GM12878 (cell line): Measurements from ENCODE around the gene CXorf65. TPM values are rescaled to one million over a fixed set of nuclear protein-coding genes. Genes with fewer than 3 reads are reported as not detected.

Experiments
- CREB1 ChIP-seq: IDR thresholded peaks from 2 replicates; pipeline ENCODE4 v1.6.1; 2012; ENCODE audit warnings: low read depth, mild to moderate bottlenecking, inconsistent platforms
- DPF2 ChIP-seq: fragments of 450-650 bp; IDR thresholded peaks from 2 replicates; pipeline ENCODE4 v1.6.1; 2017; ENCODE audit warnings: mild to moderate bottlenecking
- EGR1 ChIP-seq, 2 experiments: IDR thresholded peaks; 1 replicate in 1 of 2; 2 replicates in 1 of 2; pipeline ENCODE4 v1.6.1; 2011 to 2012; ENCODE audit warnings: low read depth in 2 of 2, low read length in 2 of 2, borderline replicate concordance in 1 of 2, mild to moderate bottlenecking in 1 of 2, moderate library complexity in 1 of 2
- ESRRA ChIP-seq: IDR thresholded peaks from 2 replicates; pipeline ENCODE4 v1.6.1; 2012; ENCODE audit warnings: mild to moderate bottlenecking, low read length, improper control_type of control experiment
- EZH2 ChIP-seq: IDR thresholded peaks from 2 replicates; pipeline ENCODE4 v1.6.1; 2012; ENCODE audit warnings: low read depth, mild to moderate bottlenecking, control low read depth, inconsistent platforms, low read length, borderline replicate concordance; ENCODE audit not compliant: control insufficient read depth
- MXI1 ChIP-seq: fragments of 150-350 bp; IDR thresholded peaks from 2 replicates; pipeline ENCODE4 v1.6.1; 2011; ENCODE audit warnings: low read depth, mild to moderate bottlenecking, inconsistent platforms, low read length, improper control_type of control experiment
- PAX8 ChIP-seq: fragments of 450-650 bp; IDR thresholded peaks from 2 replicates; pipeline ENCODE4 v1.6.1; 2017; ENCODE audit warnings: mild to moderate bottlenecking, moderate library complexity
- POLR2A ChIP-seq: IDR thresholded peaks from 2 replicates; pipeline ENCODE4 v1.6.1; 2011; ENCODE audit warnings: low read depth, mild to moderate bottlenecking, low read length
- REST ChIP-seq: IDR thresholded peaks from 2 replicates; pipeline ENCODE4 v1.6.1; 2012; ENCODE audit warnings: mild to moderate bottlenecking, low read depth, low read length
- SMARCA5 ChIP-seq: fragments of 450-650 bp; IDR thresholded peaks from 2 replicates; pipeline ENCODE4 v1.6.1; 2017; ENCODE audit warnings: mild to moderate bottlenecking
- SMC3 ChIP-seq: IDR thresholded peaks from 2 replicates; pipeline ENCODE4 v1.6.1; 2011; ENCODE audit warnings: low read length, improper control_type of control experiment, borderline replicate concordance
- SRF ChIP-seq, 2 experiments: IDR thresholded peaks; 2 replicates each; pipeline ENCODE4 v1.6.1; 2011; ENCODE audit warnings: low read depth in 2 of 2, low read length in 2 of 2, mild to moderate bottlenecking in 1 of 2, moderate library complexity in 1 of 2
- STAT1 ChIP-seq: fragments of 450-650 bp; conservative IDR thresholded peaks from 2 replicates; pipeline ENCODE4 v1.6.1; 2014; ENCODE audit warnings: antibody characterized with exemption, mild to moderate bottlenecking
- TCF12 ChIP-seq: IDR thresholded peaks from 2 replicates; pipeline ENCODE4 v1.6.1; 2011; ENCODE audit warnings: low read depth, mild to moderate bottlenecking, low read length
- ZBTB40 ChIP-seq: fragments of 450-650 bp; IDR thresholded peaks from 2 replicates; pipeline ENCODE4 v1.6.1; 2016; ENCODE audit warnings: mild to moderate bottlenecking, moderate library complexity, borderline replicate concordance
- ZNF207 ChIP-seq: fragments of 450-650 bp; IDR thresholded peaks from 2 replicates; pipeline ENCODE4 v1.6.1; 2014; ENCODE audit warnings: antibody characterized with exemption, mild to moderate bottlenecking, borderline replicate concordance
- ZNF24 ChIP-seq: fragments of 450-650 bp; IDR thresholded peaks from 2 replicates; pipeline ENCODE4 v1.6.1; 2017; ENCODE audit warnings: antibody characterized with exemption, mild to moderate bottlenecking
- polyA plus RNA-seq, 11 experiments: library from polyadenylated mRNA; depleted of rRNA in 4 of 11; unstranded in 6 of 11; stranded (reverse) in 5 of 11; fragments of >200 nt; fragmentation: Nextera tagmentation in 4 of 11; fragmentation: Illumina TruSeq in 1 of 11; extraction: Ambion mirVana in 4 of 11; extraction: Trizol in 1 of 11; gene quantifications; 1 replicate in 1 of 11; 2 replicates in 10 of 11; pipeline versions ENCODE4 v1.2.1 to v1.2.3, GENCODE V29; 2011 to 2016; ENCODE audit warnings: inconsistent platforms in 2 of 11, missing spikeins in 2 of 11, low read depth in 1 of 11
- total RNA-seq, 4 experiments: library from RNA; depleted of rRNA in 3 of 4; stranded (reverse); fragments of >200 nt in 3 of 4; fragmentation: Illumina TruSeq in 1 of 4; extraction: Trizol in 1 of 4; gene quantifications; 2 replicates each; pipeline versions ENCODE4 v1.2.1 to v1.2.3, GENCODE V29; 2013 to 2021
- TF ChIP-seq, protein P1 (sequence below): fragments of 450-650 bp; IDR thresholded peaks from 2 replicates; pipeline ENCODE4 v1.6.1; 2017; ENCODE audit warnings: mild to moderate bottlenecking, moderate library complexity

The CXorf65 gene
- total and polyA plus RNA-seq, 10 of the 15 experiments (the other 5 are each of a cell fraction or from before 2014, with no cell fraction given): 0.82 to 4.8 (median 2.3) TPM

DNA sequence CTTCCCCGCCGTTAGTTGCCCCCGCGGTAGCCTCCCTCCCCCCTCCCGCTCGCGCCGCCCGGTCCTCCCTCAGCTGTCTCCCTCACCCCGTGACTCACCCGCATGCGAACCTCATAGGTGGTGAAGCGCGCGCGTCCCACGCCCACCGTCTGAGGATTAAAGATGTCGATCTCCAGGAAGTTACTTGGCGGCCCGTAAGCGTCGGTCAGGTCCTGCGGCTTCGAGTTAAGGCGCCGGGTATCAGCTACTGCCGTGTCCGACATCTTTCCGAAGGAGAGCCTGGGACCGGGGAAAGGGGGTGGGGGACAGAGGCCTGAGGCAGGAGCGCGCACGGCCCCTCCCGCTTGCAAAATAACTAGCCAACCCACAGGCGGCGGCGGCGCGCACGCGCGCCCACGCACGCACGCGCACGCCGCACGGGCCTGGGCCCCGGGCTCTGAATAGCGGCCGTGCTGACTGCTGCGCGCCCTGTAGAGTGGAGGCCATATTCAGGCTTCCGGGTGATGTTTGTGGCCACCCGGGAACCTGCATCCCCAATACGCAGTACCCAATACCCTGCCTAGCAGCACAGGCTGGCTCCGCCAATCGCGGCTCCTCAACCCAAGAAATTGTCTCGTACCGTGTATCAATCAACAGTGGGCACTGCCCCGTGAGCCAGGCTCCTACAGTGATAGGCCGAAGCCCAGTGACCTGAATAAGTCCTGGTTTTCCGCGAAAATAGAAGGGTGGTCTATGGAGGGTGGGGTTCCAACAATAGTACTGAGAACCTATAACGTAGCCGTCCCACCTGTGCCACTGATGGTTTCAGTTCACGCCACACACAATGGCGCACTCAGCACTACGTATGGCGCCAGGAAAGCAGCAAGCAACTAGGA is 38.3 kb downstream of the CXorf65 start, which contains the start of gene SNX12 (continued):
- no peak for TF ChIP-seq REST
- 0 out of 2 replicates have a peak, but pooled peaks have one; percentile 55 for TF ChIP-seq DPF2
- peak; percentile 44; the same call in 1 of the 2 replicates for TF ChIP-seq ZBTB40
- no peak for TF ChIP-seq SMC3
- TF ChIP-seq STAT1: peak; percentile 67; the same call in 1 of the 2 replicates
- TF ChIP-seq CREB1: peak; percentile 86
- TF ChIP-seq EGR1 (IDR thresholded peaks at IDR 0.05; ENCODE audit: borderline replicate concordance in 1 of 2, low read depth in 2 of 2, low read length in 2 of 2): peak; percentile 95 to 96
- peak; percentile 86; the same call in 1 of the 2 replicates for TF ChIP-seq ZNF207
- peak; percentile 69; the same call in 1 of the 2 replicates for TF ChIP-seq POLR2A
- TF ChIP-seq TCF12: peak; percentile 49; the same call in 1 of the 2 replicates
- peak; percentile 34; the same call in 1 of the 2 replicates for TF ChIP-seq MXI1
- TF ChIP-seq SRF (IDR thresholded peaks at IDR 0.05; ENCODE audit: low read depth in 2 of 2, low read length in 2 of 2): peak; percentile 91 to 95
- no peak for TF ChIP-seq PAX8
- TF ChIP-seq ESRRA: peak; percentile 87
- TF ChIP-seq ZNF24: peak; percentile 63; the same call in 1 of the 2 replicates
- TF ChIP-seq, protein P1, sequence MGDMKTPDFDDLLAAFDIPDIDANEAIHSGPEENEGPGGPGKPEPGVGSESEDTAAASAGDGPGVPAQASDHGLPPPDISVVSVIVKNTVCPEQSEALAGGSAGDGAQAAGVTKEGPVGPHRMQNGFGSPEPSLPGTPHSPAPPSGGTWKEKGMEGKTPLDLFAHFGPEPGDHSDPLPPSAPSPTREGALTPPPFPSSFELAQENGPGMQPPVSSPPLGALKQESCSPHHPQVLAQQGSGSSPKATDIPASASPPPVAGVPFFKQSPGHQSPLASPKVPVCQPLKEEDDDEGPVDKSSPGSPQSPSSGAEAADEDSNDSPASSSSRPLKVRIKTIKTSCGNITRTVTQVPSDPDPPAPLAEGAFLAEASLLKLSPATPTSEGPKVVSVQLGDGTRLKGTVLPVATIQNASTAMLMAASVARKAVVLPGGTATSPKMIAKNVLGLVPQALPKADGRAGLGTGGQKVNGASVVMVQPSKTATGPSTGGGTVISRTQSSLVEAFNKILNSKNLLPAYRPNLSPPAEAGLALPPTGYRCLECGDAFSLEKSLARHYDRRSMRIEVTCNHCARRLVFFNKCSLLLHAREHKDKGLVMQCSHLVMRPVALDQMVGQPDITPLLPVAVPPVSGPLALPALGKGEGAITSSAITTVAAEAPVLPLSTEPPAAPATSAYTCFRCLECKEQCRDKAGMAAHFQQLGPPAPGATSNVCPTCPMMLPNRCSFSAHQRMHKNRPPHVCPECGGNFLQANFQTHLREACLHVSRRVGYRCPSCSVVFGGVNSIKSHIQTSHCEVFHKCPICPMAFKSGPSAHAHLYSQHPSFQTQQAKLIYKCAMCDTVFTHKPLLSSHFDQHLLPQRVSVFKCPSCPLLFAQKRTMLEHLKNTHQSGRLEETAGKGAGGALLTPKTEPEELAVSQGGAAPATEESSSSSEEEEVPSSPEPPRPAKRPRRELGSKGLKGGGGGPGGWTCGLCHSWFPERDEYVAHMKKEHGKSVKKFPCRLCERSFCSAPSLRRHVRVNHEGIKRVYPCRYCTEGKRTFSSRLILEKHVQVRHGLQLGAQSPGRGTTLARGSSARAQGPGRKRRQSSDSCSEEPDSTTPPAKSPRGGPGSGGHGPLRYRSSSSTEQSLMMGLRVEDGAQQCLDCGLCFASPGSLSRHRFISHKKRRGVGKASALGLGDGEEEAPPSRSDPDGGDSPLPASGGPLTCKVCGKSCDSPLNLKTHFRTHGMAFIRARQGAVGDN: peak; percentile 45
- TF ChIP-seq EZH2: no peak
- 0 out of 2 replicates have a peak, but pooled peaks have one; percentile 50 for TF ChIP-seq SMARCA5
